ENCODE results near the gene ITGB8.

Gene ITGB8

GRCh38 chr7:20330239-20330927, at the start of gene ITGB8:
Gene ITGB8 (plus strand): TSS chr7:20330900. CDS start chr7:20331807, 907 bp downstream.
- Histone ChIP-seq H3K4me3 (ENCODE audit: low read length) (peak within 1 kb of the TSS; percentile 83), H3K27me3 (replicated peaks; ENCODE audit: control insufficient read depth, insufficient read depth, low read length) (no peaks in the 10 kb centered on the region), H3K4me1 (ENCODE audit: control insufficient read depth, insufficient read depth, low read length) (peaks cover 13% of the 10 kb centered on the region), H3K9ac (ENCODE audit: low read length) (peak within 1 kb of the TSS; percentile 86), H3K36me3 (ENCODE audit: control insufficient read depth, insufficient read depth, low read length, severe bottlenecking) (no peaks in the 10 kb centered on the region), H3K9me3 (ENCODE audit: control insufficient read depth, low read length) (no peaks in the 10 kb centered on the region)
- peak; percentile 96 for DNase-seq (ENCODE audit: low read depth)

GRCh38 chr7:20282959-20283358, 47.7 kb upstream of the ITGB8 start:
- Histone ChIP-seq H3K9ac (ENCODE audit: low read length) (no peak overlapping the region), H3K4me3 (ENCODE audit: low read length) (no peak overlapping the region), H3K9me3 (ENCODE audit: control insufficient read depth, low read length) (no peaks in the 10 kb centered on the region), H3K4me1 (ENCODE audit: control insufficient read depth, insufficient read depth, low read length) (peaks cover 8% of the 10 kb centered on the region), H3K36me3 (ENCODE audit: control insufficient read depth, insufficient read depth, low read length, severe bottlenecking) (no peaks in the 10 kb centered on the region), H3K27me3 (replicated peaks; ENCODE audit: control insufficient read depth, insufficient read depth, low read length) (no peaks in the 10 kb centered on the region)
- DNase-seq (ENCODE audit: low read depth), result no peak

GRCh38 chr7:20283385-20283784, 47.3 kb upstream of the ITGB8 start:
- peaks cover 8% of the 10 kb centered on the region for H3K4me1 ChIP-seq (ENCODE audit: control insufficient read depth, insufficient read depth, low read length)
- H3K4me3 ChIP-seq (ENCODE audit: low read length), result no peak overlapping the region
- H3K9me3 ChIP-seq (ENCODE audit: control insufficient read depth, low read length), result no peaks in the 10 kb centered on the region
- no peaks in the 10 kb centered on the region for H3K36me3 ChIP-seq (ENCODE audit: control insufficient read depth, insufficient read depth, low read length, severe bottlenecking)
- no peak for DNase-seq (ENCODE audit: low read depth)
- no peak overlapping the region for H3K9ac ChIP-seq (ENCODE audit: low read length)
- H3K27me3 ChIP-seq (replicated peaks; ENCODE audit: control insufficient read depth, insufficient read depth, low read length), result no peaks in the 10 kb centered on the region

- Histone ChIP-seq H3K27me3 (replicated peaks; ENCODE audit: control insufficient read depth, insufficient read depth, low read length) (no peaks in the 10 kb centered on the region), H3K4me3 (ENCODE audit: low read length) (no peak overlapping the region), H3K36me3 (ENCODE audit: control insufficient read depth, insufficient read depth, low read length, severe bottlenecking) (no peaks in the 10 kb centered on the region), H3K4me1 (ENCODE audit: control insufficient read depth, insufficient read depth, low read length) (peaks cover 8% of the 10 kb centered on the region), H3K9me3 (ENCODE audit: control insufficient read depth, low read length) (no peaks in the 10 kb centered on the region), H3K9ac (ENCODE audit: low read length) (no peak overlapping the region)
- DNase-seq (ENCODE audit: low read depth), result no peak
Observed at GRCh38 chr7:20284003-20284770, 46.5 kb upstream of the ITGB8 start.

- no peak for DNase-seq (ENCODE audit: low read depth)
- Histone ChIP-seq H3K9ac (ENCODE audit: low read length) (no peak overlapping the region), H3K4me1 (ENCODE audit: control insufficient read depth, insufficient read depth, low read length) (peaks cover 8% of the 10 kb centered on the region), H3K9me3 (ENCODE audit: control insufficient read depth, low read length) (no peaks in the 10 kb centered on the region), H3K36me3 (ENCODE audit: control insufficient read depth, insufficient read depth, low read length, severe bottlenecking) (no peaks in the 10 kb centered on the region), H3K27me3 (replicated peaks; ENCODE audit: control insufficient read depth, insufficient read depth, low read length) (no peaks in the 10 kb centered on the region), H3K4me3 (ENCODE audit: low read length) (no peak overlapping the region)
Observed at GRCh38 chr7:20284771-20285143, 45.9 kb upstream of the ITGB8 start.

- Histone ChIP-seq H3K9me3 (ENCODE audit: control insufficient read depth, low read length) (no peaks in the 10 kb centered on the region), H3K9ac (ENCODE audit: low read length) (no peak overlapping the region), H3K4me3 (ENCODE audit: low read length) (no peak overlapping the region), H3K4me1 (ENCODE audit: control insufficient read depth, insufficient read depth, low read length) (no peaks in the 10 kb centered on the region), H3K27me3 (replicated peaks; ENCODE audit: control insufficient read depth, insufficient read depth, low read length) (no peaks in the 10 kb centered on the region), H3K36me3 (ENCODE audit: control insufficient read depth, insufficient read depth, low read length, severe bottlenecking) (no peaks in the 10 kb centered on the region)
- no peak for DNase-seq (ENCODE audit: low read depth)
Observed at GRCh38 chr7:20287317-20287716, 43.4 kb upstream of the ITGB8 start.

- H3K36me3 ChIP-seq (ENCODE audit: control insufficient read depth, insufficient read depth, low read length, severe bottlenecking), result no peaks in the 10 kb centered on the region
- no peaks in the 10 kb centered on the region for H3K9me3 ChIP-seq (ENCODE audit: control insufficient read depth, low read length)
- no peak overlapping the region for H3K9ac ChIP-seq (ENCODE audit: low read length)
- no peak overlapping the region for H3K4me3 ChIP-seq (ENCODE audit: low read length)
- H3K27me3 ChIP-seq (replicated peaks; ENCODE audit: control insufficient read depth, insufficient read depth, low read length), result no peaks in the 10 kb centered on the region
- DNase-seq (ENCODE audit: low read depth), result no peak
- H3K4me1 ChIP-seq (ENCODE audit: control insufficient read depth, insufficient read depth, low read length), result no peaks in the 10 kb centered on the region
Observed at GRCh38 chr7:20288036-20288435, 42.7 kb upstream of the ITGB8 start.

GRCh38 chr7:20290505-20291111, 40.1 kb upstream of the ITGB8 start:
- no peak overlapping the region for H3K4me3 ChIP-seq (ENCODE audit: low read length)
- H3K36me3 ChIP-seq (ENCODE audit: control insufficient read depth, insufficient read depth, low read length, severe bottlenecking), result no peaks in the 10 kb centered on the region
- no peak for DNase-seq (ENCODE audit: low read depth)
- no peaks in the 10 kb centered on the region for H3K4me1 ChIP-seq (ENCODE audit: control insufficient read depth, insufficient read depth, low read length)
- H3K27me3 ChIP-seq (replicated peaks; ENCODE audit: control insufficient read depth, insufficient read depth, low read length), result no peaks in the 10 kb centered on the region
- no peak overlapping the region for H3K9ac ChIP-seq (ENCODE audit: low read length)
- peaks cover 6% of the 10 kb centered on the region for H3K9me3 ChIP-seq (ENCODE audit: control insufficient read depth, low read length)

GRCh38 chr7:20293336-20293735, 37.4 kb upstream of the ITGB8 start:
- no peak overlapping the region for H3K4me3 ChIP-seq (ENCODE audit: low read length)
- no peaks in the 10 kb centered on the region for H3K4me1 ChIP-seq (ENCODE audit: control insufficient read depth, insufficient read depth, low read length)

GRCh38 chr7:20296444-20296843, 34.3 kb upstream of the ITGB8 start:
- Histone ChIP-seq H3K36me3 (ENCODE audit: control insufficient read depth, insufficient read depth, low read length, severe bottlenecking) (no peaks in the 10 kb centered on the region), H3K4me1 (ENCODE audit: control insufficient read depth, insufficient read depth, low read length) (peaks cover 6% of the 10 kb centered on the region), H3K9ac (ENCODE audit: low read length) (no peak overlapping the region), H3K9me3 (ENCODE audit: control insufficient read depth, low read length) (peaks cover 6% of the 10 kb centered on the region), H3K27me3 (replicated peaks; ENCODE audit: control insufficient read depth, insufficient read depth, low read length) (no peaks in the 10 kb centered on the region), H3K4me3 (ENCODE audit: low read length) (no peak overlapping the region)
- no peak for DNase-seq (ENCODE audit: low read depth)

More at GRCh38 chr7:20293336-20293735, 37.4 kb upstream of the ITGB8 start:
- H3K36me3 ChIP-seq (ENCODE audit: control insufficient read depth, insufficient read depth, low read length, severe bottlenecking), result no peaks in the 10 kb centered on the region
- no peak for DNase-seq (ENCODE audit: low read depth)
- no peak overlapping the region for H3K9ac ChIP-seq (ENCODE audit: low read length)
- no peaks in the 10 kb centered on the region for H3K27me3 ChIP-seq (replicated peaks; ENCODE audit: control insufficient read depth, insufficient read depth, low read length)
- H3K9me3 ChIP-seq (ENCODE audit: control insufficient read depth, low read length), result peaks cover 6% of the 10 kb centered on the region

GRCh38 chr7:20296901-20297300, 33.8 kb upstream of the ITGB8 start:
- DNase-seq (ENCODE audit: low read depth), result no peak
- H3K36me3 ChIP-seq (ENCODE audit: control insufficient read depth, insufficient read depth, low read length, severe bottlenecking), result no peaks in the 10 kb centered on the region
- peaks cover 6% of the 10 kb centered on the region for H3K4me1 ChIP-seq (ENCODE audit: control insufficient read depth, insufficient read depth, low read length)
- H3K4me3 ChIP-seq (ENCODE audit: low read length), result no peak overlapping the region
- H3K9ac ChIP-seq (ENCODE audit: low read length), result no peak overlapping the region
- H3K27me3 ChIP-seq (replicated peaks; ENCODE audit: control insufficient read depth, insufficient read depth, low read length), result no peaks in the 10 kb centered on the region
- H3K9me3 ChIP-seq (ENCODE audit: control insufficient read depth, low read length), result peaks cover 6% of the 10 kb centered on the region

Data from adipocyte (in vitro differentiated cells).